OCI-LY3 (cell line): Measurements from ENCODE around the gene KDM7A.

Source experiments
- CTCF ChIP-seq: fragments of 200-600, 300-600 bp; sonication (generic); IDR thresholded peaks from 2 replicates; pipeline ENCODE4 v1.5.1; 2014; ENCODE audit warnings: antibody characterized with exemption, low read length, low read depth
- EZH2phosphoT487 ChIP-seq: fragments of 200-600 bp; shearing (Covaris generic); IDR thresholded peaks from 2 replicates; pipeline ENCODE4 v1.6.1; 2018; ENCODE audit warnings: antibody characterized with exemption, mixed run types, low read depth

GRCh38 chr7:140057143-140057535, 119.6 kb downstream of the KDM7A start:
- no peak for TF ChIP-seq CTCF
- TF ChIP-seq EZH2phosphoT487, result no peak
